ENCODE measurements around the gene CA7.
A peak's percentile ranks its signal among the peaks of the same experiment; 100 is the strongest.

The CA7 gene

DNA sequence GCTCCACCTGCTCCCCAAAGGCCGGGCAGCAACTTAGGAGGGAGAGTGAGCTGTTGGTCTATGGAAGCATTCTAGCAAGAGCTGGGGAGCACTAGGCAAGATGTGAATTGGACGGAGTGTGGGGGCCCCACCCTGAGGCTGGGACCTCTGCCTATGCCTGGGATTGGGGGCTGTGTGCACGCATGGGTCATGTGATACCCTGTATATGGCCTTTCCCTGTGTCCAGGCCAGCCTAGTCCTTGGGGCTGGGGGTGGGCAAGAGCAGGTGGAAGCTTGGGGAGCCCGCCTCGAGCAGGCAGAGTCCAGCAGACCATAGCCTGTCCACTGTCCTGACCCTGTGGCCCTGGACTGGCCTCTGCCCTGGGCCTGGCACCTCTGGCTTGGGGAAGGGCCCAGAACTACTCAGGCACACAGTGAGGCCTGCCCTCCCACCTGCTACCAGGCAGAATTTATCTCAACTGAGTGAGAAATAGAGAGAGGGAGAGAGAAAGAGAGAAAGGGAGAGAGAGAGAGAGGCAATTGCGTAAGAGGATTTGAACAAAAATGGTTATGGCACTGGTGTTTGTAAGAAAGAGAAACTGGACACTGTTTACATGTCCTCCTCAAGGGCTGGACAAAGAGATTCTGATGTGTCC lies 55.2 kb downstream of the CA7 start:
- DNase-seq = no peak

DNA sequence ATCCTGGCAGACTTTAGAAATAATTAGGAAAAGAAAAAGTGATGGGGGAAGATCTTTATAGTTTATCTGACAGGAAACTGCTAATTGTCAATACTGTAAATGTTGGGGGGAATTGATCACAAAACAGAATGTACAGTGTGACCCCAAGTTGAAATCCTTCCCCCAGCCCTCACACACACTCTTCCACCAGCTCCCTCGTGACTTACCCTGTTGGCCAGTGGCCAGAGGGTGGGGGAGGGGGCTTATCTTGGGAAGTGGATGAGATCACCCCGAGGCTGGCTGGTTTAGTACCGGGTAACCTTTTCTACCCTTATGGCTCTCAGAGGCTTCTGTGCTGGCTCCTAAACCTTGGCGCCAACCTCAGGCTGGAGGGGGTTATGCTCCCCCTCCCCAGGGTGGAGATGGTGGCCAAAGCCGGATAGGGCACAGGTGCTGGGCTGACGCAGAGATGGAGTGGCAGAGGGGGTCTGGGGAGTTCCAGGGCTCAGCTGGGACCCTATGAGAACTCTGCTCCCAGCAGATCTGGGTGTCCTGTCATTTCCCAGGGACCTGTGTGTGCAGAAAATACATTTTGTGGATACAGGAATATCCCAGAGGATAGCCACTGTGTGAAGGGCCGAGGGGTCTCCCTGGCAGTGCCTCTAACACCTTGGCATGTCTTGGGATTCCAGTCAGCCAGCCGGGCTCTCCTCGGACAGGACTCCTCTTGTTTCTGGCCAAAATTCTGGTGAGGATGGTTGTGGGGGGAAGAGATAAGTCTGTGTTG lies 55.9 kb downstream of the CA7 start:
- DNase-seq = peak; percentile 56

DNA sequence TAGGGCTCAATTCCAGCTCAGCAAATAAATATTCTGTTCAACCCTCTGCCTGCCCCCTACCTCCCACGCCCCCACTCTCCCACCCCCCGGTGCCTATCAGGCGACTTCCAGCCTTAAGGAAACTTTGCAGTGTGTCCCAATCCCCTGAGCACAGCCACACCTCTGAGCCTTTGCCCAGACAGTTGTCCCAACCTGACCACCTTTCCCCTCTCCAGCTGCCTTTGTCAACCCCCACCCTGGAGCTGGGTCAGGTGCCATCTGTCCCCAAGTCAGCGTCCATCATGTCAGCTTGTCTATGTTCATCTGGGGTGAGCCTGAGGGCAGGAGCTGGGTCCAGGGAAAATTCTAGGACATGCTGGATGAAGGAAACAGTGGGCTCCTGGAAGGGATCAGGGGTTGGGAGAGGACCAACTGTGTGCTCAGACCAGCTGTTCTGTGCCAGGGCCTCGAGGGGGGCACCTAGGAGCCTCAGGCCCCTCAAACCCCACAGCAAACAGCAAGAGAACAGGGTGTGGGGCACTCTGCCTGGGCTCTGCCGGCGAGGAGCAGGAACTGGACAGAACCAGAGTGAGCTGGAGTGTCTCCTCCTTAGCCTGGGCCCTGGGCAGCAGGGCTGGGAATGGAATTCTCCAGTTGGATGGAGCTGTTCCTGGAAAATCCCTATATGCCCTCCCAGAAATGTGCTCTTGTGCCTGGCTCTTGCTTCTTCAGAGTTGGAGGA lies 56.7 kb downstream of the CA7 start:
- DNase-seq = no peak

DNA sequence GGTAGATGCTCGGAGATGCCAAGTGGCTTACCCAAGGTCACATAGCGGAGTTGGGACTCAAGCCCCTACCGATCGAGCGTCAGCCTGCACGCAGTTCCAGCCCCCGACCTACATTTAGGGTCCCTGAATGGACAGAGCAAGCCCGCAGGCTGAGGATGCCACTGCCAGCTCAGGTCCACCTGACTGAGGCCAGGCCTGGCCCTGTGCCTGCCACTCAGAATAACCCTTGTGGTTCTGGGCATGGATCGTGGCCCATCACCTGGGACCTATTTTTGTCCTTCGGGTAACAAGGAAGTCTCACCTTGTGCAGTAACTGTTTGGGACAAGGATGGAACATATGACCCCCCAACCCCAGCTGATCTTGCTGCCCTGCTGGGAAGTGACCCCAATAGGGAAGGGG lies 57.4 kb downstream of the CA7 start:
- no peak for DNase-seq

DNA sequence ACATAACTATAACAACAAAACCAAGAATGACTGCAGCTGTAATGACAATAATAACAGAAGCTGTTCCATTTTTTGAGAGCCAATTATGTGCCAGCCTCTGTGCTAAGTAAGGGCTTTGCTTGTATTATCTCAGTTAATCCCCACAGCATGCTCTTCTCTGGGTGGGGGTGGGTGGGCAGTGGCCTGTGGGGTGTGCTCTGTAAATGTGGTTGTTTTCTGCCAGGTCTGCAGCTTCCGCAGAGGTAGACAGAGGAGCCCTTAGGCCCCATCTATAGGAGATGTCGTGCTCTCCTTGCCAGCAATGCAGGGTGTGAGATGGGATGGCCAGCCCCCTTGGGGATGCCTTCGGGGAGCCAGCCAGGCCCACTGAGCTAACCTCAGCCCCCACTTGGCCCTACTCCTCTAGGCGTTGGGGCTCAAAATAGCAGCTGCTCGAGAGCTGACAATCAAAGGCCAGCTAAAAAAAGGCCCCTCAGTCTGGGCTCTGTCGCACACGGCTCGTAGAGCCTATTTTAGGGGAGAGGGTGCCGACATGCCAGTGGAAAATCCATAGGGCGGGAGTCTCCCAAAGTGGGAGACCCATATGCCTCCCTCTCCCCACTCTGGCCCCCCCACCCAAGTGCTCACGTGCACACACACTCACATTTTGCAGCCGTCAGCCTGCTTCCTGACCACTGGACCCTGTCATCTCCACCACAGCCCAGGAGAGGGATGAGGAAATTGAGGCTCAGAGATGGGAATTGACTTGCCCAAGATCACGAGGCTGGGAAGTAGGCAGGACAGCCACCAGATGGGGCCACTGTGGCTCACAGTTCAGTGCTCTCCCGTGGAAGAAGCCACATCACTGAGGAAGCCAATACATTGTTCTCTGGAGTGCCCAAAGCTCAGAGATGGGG lies 58.7 kb downstream of the CA7 start:
- DNase-seq = no peak

Data from NCI-H1092 (cell line).